Right kidney (tissue), 1 donor: ENCODE results near the gene VCL.
"Not testable (repeated sequence)": the region's sequence is repeated elsewhere in the genome, so short reads cannot be mapped to it uniquely, and the experiment has no call there.

Experiments
- DNase-seq: peaks from one replicate; pipeline ENCODE4 v3.0.0-alpha.2; 2016

The VCL gene

DNA sequence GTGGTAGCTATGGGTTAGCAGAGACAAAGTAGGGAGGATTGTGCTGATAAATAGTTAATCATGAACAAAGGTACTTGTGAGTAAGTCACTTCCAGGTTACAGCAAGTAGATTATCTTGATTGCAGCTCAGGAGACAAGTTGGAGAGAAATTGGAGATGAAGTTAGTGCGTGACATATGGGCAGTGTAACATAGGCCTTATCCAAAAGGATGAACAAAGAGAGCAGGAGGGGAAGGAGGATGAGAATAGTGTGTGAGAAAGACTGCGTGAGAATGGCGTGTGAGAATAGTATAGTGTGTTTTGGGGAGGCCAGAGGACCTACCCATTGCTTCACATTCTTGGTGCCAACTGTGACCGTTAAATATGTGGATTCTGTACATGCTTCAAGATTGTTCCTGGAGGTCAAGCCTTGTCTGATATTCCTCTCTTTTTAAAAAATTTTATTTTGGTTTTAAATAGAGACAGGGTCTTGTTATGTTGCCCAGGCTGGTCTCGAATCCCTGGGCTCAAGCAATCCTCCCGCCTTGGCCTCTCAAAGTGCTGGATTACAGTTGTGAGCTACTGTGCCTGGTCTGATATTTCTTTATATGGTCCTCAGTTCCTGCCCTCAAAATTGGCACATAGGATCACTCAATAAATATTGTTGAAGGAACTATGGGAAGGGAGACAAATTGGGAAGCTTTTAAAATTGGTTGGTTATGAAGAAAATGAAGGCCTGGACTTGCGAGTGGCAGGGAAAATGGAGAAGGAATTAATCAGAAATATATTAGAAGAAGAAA, 3.2 kb downstream of the VCL start:
- no peak for DNase-seq

DNA sequence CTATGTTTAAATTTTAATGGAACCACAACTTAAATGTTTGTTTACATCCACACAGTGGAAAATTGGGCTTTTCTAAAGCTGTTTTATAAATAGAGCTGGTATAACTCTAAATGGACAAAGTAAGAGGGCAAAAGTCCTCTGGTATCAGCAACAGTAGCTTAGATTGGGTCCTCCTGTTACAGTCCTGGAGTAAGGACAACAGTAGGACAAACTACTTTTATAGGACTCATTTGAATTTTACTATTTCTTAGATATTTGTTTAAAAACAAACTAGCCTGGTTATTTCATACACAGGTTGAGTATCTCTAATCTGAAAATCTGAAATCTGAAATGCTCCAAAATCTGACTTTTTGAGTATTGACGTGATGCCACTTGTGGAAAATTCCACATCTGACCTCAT, 8.4 kb downstream of the VCL start:
- no peak for DNase-seq

DNA sequence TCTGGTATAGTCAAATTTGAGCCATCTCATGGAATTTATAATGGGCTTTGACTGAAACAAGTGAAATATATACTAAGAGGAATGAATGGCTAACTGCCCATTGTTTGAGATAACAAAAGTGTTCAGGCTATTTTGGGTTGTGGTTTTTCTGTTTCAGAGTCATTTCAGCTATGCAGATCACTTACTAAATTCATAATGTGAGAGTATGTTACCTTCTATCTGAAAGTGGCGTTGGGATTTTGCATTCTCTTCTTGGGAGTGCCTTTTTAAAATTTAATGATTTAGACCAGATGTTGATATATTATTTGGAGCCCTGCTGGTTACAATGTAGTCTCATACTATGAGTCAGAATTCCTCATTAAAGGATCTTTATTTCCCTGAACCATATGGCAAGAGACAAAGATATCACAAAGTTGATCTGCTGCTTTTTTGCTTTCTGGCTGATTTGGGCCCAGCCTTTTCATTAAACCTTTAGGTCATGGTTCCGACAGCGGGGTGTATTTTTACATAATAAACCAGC, 10.4 kb downstream of the VCL start:
- DNase-seq, result no peak

DNA sequence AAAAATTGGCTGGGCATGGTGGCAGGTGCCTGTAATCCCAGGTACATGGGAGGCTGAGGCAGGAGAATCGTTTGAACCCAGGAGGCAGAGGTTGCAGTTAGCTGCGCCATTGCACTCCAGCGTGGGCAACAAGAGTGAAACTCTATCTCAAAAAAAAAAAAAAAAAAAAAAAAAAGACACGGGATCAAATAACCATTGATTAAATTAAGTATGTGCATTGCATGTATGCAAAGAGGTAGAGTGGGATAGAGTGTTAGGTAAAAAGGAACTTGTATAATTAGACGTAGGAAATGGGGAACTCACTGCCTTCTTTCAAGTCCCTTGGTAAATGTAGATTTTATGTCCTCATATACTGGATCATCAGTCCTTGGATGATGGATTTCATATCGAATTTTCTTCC, 13.1 kb downstream of the VCL start:
- DNase-seq, result no peak

DNA sequence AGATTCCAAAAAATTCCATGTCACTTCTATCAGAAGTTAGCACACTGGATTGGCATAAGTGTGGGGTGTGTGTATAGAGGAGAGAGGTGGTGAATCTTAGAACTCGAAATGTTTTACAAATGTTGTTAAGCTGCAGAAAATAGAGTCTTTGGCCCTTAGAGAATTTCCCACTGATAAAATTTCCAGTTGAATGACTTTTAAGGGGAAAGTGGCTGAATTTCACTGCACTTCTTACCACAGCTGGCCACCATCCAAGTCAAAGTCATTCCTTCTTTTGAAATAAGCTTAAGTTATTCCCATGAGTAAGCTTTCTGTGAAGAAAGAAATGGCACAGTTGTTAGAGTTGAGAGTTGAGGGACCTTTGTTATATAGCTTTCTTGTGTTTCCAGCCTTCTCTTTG, 13.9 kb downstream of the VCL start:
- no peak for DNase-seq

DNA sequence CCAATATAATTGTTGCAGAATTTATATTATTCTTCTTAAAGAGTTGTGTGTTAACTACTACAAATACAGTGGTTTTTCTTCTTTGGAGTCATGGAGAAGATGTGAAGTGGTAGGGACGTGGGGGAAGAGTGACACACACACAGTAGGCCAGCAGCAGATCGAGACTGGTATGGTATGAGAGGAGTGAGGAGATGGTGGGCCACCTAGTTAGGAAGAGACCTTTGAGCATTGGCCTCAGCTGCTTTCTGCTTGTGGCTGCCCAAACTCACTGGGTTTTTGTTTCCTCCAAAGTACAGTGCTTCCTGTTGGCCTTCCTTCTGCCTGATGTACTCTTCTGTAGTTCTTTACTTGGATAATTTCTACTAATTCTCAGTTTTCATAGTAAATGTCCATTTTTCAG, 14.6 kb downstream of the VCL start:
- no peak for DNase-seq

DNA sequence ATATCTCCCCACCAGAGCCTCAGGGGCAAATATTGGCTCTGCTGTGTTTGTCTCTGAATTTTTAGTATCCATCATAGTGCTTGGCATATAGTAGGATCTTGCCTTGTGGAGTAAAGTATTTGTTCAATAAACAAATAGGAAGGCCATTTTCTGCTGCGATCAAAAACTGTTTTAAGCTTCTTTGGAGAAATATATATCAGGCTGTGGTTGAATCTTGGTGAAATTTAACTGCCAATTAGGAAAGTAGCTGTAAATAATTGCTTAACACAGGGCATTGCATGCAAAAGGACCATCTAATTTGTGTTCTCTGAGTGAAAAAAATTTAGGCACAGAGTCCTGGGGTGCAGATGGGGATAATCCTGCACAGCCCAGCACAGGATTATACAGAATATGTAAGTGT, 15.1 kb downstream of the VCL start:
- DNase-seq, result no peak

DNA sequence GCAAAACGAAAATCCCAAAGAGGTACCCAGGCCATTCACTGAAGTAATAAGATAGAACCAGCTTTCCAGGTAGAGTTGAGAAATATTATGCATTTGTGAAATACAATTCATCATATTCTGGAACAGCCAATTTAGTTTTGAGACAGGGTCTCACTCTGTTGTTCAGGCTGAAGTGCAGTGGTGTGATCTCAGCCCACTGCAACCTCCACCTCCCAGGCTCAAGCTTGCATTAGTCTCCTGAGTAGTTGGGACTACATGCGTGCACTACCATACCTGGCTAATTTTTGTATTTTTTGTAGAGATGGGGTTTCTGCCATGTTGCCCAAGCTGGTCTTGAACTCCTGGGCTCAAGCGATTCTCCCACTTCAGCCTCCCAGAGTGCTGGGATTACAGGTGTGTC, 16.7 kb downstream of the VCL start:
- not testable (repeated sequence) for DNase-seq

DNA sequence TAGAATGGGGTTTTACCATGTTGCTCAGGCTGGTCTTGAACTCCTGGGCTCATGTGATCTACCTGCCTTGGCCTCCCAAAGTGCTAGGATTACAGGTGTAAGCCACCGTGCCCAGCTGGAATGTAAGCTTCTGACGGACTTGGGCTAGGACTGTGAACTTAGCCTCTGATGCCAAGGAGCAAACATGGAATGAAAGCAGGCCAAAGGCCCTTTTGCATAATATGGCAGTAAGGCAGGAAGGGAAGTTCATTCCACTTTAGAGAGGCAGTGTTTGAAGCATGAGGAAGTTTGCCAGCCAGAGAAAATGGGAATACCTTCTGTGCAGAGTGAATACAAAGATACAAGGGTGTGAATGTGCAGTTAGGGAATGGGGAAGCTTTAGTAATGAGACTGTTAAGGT, 20.3 kb downstream of the VCL start:
- DNase-seq, result no peak

DNA sequence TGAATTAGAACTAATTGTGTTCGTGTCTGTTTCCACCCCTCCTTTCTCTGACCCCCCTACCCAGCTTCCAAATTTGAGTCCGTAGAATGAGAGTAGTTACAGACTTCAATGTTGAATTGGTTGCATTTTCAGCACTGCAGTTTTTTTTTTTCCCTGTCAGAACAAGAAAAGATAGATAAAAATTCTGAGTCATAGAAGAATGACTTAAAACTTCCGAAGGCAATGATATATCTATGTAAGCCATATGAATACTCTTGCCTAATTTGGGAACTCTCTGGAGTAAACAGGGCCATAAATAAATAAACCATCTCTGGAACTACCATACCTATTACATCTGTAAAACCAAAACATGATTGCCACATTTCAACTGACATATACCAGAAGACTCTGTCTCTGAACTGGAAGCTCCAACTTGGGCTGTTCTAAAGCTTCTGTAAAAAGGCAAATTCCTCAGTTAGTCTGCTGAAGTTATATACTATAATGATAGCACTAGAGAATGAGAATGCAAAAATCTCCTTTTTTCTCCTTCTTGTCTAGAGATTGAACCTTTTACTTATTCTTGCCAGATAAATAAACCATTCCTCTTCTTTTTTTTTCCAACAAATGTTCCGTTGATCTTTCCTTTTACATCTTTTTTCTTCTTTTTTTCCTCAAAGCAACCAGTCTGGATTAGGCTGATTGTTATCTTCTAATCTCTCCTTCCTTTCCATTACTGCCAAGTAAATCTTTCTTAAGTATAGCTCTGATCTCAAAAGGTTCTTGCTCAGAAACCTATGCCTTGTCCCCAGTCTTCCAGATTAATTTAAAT, 23.5 kb downstream of the VCL start:
- DNase-seq, result no peak

DNA sequence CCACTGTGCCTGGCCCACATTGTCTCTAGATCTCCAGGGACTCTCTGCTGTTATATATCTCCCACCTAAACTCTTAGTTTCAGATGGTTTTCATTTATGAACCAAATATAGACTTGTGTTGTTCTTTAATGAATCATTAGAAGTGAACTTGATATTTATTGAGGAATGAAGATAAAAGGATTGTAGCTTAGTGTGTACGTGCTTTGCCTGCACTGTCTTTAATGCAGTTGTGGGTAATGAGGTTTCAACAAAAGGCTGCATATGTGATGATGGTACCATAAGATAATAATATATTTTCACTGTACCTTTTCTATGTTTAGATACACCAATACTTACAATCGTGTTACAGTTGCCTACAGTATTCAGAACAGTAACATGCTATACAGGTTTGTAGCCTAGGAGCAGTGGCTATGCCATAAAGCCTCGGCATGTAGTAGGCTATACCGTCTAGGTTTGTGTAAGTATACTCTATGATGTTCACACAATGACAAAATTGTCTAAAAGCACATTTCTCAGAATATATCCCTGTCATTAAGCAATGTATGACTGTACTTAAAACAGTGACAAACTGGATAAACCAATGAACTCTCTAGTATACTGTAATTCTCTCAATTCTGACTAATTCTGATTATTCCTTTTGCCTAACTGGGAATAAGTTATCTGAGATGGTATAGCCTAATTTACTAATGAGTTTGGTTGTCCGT, 25.2 kb downstream of the VCL start:
- no peak for DNase-seq

DNA sequence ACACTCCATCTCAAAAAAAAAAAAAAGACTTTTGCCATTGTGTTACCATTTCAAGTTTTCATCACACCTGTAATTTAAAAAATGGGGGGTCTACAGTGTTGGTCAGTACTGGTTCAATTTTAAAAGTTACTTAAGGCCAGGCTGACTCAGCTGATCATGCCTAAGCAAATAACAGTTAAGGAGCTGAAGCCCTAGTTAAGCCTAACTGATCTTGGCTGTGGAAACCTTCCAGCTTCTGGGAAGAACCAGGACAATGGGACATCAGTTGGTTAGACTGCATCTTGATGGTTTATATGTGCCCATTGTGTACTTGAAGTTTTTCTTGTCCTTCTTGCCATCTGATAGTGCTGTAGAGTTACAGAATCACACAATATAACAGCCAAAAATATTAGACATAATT, 26.7 kb downstream of the VCL start:
- DNase-seq, result no peak

DNA sequence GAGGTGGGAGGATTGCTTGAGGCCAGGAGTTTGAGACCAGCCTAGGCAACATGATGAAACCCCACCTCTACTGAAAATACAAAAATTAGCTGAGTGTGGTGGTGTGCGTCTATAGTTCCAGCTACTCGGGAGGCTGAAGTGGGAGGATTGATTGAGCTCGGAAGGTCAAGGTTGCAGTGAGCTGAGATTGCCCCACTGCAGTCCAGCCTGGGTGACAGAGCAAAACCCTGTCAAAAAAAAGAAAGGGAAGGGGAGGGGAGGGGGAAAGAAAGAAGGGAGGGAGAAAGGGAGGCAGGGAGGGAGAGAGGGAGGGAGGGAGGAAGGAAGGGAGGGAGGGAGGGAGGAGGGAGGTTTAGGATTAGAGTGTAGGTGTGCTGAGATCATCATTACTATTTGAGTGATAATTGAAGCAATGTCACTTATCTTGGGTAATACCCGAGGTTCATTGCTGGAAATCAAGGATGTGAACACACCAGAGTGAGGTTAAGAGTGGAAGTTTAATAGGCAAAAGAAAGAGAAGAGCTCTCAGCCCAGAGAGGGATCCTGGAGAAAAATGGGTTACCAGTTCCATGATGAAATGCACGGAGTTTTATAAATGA, 27.6 kb downstream of the VCL start:
- DNase-seq, result no peak

DNA sequence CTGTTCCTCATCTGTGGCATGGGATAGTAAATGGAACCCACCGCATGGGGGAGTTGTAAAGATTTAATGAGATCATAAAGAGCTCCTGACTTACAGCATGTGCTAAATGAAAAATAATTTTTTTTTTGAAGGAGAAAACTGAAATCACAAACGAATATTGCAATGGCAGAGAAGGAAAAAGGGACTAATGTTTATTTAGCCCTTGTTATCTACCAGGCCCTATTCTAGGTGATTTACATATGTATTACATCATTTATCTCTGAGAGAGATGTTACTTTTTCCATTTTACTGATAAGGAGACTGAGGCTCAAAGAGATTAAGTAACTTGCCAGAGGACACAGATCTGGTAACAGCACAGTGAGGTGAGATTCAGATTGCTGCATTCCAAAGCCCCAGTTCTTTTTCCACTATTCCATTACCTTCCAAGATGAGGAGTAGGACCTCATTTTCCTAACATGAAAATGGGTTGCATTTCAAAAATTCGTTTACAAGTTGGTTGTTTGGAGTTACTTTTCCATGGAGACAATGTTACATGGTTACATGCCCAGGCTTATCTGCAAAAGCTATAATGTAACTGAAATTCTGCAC, 28.6 kb downstream of the VCL start:
- DNase-seq, result no peak

DNA sequence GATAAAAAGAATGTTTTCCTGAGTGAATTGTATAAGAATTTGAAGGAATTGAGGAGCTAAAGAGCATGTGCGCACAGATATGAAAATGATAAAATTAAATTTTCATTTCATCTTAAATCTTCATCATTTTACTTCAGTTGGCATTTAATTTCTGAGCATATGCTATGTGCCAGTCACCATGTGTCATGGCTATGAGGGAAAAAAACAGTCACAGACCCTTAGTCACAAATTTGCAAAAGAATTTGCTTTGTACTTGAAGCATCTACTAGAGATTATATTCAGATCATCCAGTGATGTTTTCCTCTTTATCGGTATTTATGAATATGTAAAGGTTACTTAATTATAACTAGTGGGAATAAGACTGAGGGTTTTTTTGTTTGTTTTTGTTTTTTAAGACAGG, 29.8 kb downstream of the VCL start:
- no peak for DNase-seq

DNA sequence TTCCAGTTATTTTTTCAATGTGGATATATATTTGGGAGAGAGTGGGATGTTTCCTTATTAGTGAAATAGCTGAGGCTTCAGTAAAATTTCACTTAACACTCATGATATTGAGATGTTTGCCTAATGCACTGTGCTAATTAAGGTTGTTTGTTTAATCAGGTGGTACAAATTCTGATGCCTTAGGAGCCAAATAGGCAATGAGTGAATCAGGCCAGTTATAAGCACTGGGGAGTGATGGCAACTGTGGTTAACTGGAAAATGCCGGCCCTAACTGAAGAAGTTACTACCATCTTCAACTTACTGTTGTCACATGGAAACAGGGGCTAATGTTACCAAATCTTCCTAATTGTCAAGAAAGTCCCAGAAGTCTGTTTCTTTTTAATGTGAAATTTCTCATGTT, 32.0 kb downstream of the VCL start:
- no peak for DNase-seq

DNA sequence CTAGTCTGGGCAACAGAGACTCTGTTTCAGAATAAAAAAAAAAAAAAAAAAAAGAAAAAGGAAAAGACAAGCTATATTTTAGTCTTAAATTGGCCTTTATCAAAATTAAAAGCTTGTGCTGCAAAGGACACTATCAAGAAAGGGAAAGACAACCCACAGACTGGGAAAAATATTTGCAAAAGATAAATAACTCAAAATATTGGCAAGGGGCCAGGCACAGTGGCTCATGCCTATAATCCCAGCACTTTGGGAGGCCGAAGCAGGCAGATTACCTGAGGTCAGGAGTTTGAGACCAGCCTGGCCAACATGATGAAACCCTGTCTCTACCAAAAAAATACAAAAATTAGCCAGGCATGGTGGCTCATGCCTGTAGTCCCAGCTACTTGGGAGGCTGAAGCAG, 34.3 kb downstream of the VCL start:
- not testable (repeated sequence) for DNase-seq

DNA sequence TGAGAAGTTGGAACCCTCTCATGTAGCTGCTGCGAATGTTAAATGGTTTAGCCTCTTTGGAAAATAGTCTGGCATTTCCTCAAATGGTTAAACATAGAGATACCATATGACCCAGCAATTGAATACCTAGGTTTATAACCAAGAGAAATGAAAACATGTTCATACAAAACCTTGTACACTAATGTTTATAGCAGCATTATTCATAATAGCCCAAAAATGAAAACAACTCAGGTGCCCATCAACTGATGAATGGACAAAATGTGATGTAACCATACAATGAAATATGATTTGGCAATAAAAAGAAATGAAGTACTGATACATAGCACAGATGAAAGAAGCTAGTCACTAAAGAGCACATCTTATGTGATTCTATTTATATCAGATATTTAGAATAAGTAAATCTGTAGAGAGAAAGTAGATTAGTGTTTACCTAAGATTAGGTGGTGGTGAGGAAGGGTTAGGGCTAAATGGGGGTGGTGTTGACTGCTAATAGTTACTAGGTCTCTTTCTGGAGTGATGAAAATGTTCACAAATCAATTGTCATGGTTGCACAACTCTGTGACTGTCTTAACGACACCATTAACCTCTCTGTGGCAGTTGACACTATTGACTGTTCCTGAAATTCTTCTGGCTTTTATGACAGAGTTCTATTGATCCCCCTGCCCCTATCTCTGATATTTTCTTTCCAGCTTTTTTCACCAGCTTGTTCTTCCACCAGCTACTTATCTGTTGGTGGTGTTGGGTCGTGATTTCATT, 35.2 kb downstream of the VCL start:
- DNase-seq, result no peak

DNA sequence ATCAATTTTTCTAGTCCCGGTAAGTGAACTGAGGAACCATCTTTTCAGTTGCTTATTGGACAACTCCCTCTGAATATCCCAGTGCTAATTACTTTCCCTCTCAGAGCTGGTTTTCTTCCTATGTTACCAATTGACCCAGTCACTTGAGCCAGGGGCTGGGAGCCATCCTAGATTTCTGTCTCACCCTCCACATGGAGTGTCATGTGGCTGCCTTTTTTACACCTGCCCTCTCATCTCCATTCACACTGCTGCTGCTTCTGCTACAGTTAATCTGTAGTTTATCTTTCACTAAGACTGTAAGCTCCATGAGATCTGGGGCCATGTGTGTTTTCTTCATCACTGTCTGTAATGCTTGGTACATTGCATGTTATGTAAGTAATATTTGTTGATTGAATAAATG, 35.8 kb downstream of the VCL start:
- DNase-seq, result no peak

DNA sequence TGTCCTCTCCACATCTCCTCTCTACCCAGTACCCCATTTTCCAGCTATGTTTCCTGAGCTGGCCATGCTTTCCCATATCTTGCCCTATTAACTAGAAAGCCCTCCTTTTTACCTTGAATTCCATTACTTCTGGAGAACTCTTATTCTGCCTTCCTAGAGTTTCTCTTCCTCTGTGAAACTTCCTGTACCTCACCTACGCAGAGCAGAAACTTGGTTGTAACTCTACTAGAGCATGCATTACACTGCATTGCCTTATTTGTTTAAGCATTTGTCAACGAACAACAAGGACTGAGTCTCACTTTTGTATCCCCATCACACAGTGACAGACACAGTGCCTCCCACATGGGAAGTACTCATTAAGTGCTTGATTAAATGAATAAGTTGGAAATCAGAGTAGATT, 36.4 kb downstream of the VCL start:
- no peak for DNase-seq

DNA sequence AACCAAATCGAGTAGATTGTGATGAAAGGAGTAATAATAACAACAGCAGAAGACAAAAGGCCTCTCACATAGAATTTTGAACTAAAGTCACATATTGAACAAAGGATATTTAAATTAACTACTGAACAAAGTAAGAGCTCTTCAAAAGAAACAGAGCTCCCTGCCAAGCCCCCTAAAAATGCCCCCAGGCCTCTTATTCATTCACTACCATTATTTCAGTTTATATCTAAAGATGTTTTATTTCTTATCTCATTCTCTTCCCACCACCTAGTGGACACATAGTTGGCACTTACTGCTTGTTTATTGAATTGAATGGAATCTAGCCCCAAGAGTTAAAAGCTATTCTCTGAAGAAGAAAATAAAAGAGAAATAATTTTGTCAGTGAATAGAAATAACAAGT, 37.4 kb downstream of the VCL start:
- DNase-seq, result no peak

DNA sequence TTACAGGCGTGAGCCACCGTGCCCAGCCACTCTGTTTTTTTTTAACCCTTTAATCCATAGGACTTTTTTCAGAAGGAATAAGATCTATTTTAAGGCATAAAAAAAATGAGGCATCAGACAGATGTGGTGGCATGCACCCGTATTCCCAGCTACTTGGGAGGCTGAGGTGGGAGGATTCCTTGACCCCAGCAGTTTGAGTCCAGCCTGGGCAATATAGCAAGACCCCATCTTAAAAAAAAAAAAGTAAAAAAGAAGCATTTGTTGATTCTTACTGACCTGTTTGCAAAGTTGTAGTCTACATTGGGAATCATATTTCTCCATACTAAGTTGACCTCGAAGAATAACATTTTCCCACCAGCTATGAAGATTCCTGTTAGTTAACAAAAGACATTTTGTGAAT, 38.6 kb downstream of the VCL start:
- no peak for DNase-seq
